HEK293T (cell line): Measurements from ENCODE around the gene TMEM229B.
"Not testable (repeated sequence)": the region's sequence is repeated elsewhere in the genome, so short reads cannot be mapped to it uniquely, and the experiment has no call there.

Source experiments
- CTCF ChIA-PET: fragments of 350-600 bp; formaldehyde crosslinking; extraction: SDS; loops from one replicate; lab custom pipeline; 2021; ENCODE audit warnings: antibody characterized with exemption, inconsistent platforms; lab: Yijun Ruan, JAX
- POLR2A ChIA-PET: fragments of 350-600 bp; formaldehyde crosslinking; extraction: SDS; loops from one replicate; lab custom pipeline; 2020; ENCODE audit warnings: antibody characterized with exemption, inconsistent platforms; lab: Yijun Ruan, JAX
- DNase-seq: peaks from one replicate; pipeline ENCODE4 v3.0.0; 2012; ENCODE audit warnings: mixed read lengths; ENCODE audit errors: extremely low spot score
- ARNT ChIP-seq: fragments of 450-650 bp; IDR thresholded peaks from 2 replicates; pipeline ENCODE4 v1.6.1; 2017; ENCODE audit warnings: mild to moderate bottlenecking
- BHLHE40 ChIP-seq: fragments of 450-650 bp; IDR thresholded peaks from 2 replicates; pipeline ENCODE4 v1.6.1; 2016; ENCODE audit warnings: mild to moderate bottlenecking, moderate library complexity, borderline replicate concordance
- CTBP1 ChIP-seq: fragments of 450-650 bp; IDR thresholded peaks from 2 replicates; pipeline ENCODE4 v1.6.1; 2016; ENCODE audit warnings: borderline replicate concordance
- ELF4 ChIP-seq: fragments of 450-650 bp; IDR thresholded peaks from 2 replicates; pipeline ENCODE4 v1.6.1; 2017; ENCODE audit warnings: antibody characterized with exemption
- FOXA1 ChIP-seq: fragments of 450-650 bp; IDR thresholded peaks from 2 replicates; pipeline ENCODE4 v1.6.1; 2016; ENCODE audit warnings: mild to moderate bottlenecking
- FOXK2 ChIP-seq: fragments of 450-650 bp; IDR thresholded peaks from 2 replicates; pipeline ENCODE4 v1.6.1; 2016; ENCODE audit warnings: mild to moderate bottlenecking
- FOXM1 ChIP-seq: fragments of 450-650 bp; IDR thresholded peaks from 2 replicates; pipeline ENCODE4 v1.6.1; 2017; ENCODE audit warnings: mild to moderate bottlenecking, borderline replicate concordance
- HDGF ChIP-seq: fragments of 450-650 bp; IDR thresholded peaks from 2 replicates; pipeline ENCODE4 v1.6.1; 2017; ENCODE audit warnings: antibody characterized with exemption, borderline replicate concordance
- L3MBTL2 ChIP-seq: fragments of 450-650 bp; conservative IDR thresholded peaks from 2 replicates; pipeline ENCODE4 v1.6.1; 2016; ENCODE audit warnings: mild to moderate bottlenecking
- LEF1 ChIP-seq: fragments of 450-650 bp; IDR thresholded peaks from 2 replicates; pipeline ENCODE4 v1.6.1; 2017; ENCODE audit warnings: mild to moderate bottlenecking, borderline replicate concordance
- NFRKB ChIP-seq: fragments of 450-650 bp; IDR thresholded peaks from 2 replicates; pipeline ENCODE4 v1.6.1; 2016; ENCODE audit warnings: mild to moderate bottlenecking, moderate library complexity
- SP1 ChIP-seq: fragments of 450-650 bp; IDR thresholded peaks from 2 replicates; pipeline ENCODE4 v1.6.1; 2017
- SUZ12 ChIP-seq: fragments of 450-650 bp; IDR thresholded peaks from 2 replicates; pipeline ENCODE4 v1.6.1; 2016; ENCODE audit warnings: mild to moderate bottlenecking
- TARDBP ChIP-seq: fragments of 450-650 bp; IDR thresholded peaks from 2 replicates; pipeline ENCODE4 v1.6.1; 2016
- ZNF384 ChIP-seq: fragments of 450-650 bp; IDR thresholded peaks from 2 replicates; pipeline ENCODE4 v1.6.1; 2016
- TF ChIP-seq, protein P1 (sequence below): fragments of 450-650 bp; IDR thresholded peaks from 2 replicates; pipeline ENCODE4 v1.6.1; 2016

The TMEM229B gene

GRCh38 chr14:67456732-67457131 lies 31.8 kb downstream of the TMEM229B start:
- TF ChIP-seq FOXA1, result no peak
- TF ChIP-seq L3MBTL2, result no peak
- no peak for TF ChIP-seq TARDBP
- TF ChIP-seq ELF4, result no peak
- TF ChIP-seq BHLHE40, result no peak
- no peak for DNase-seq
- POLR2A ChIA-PET, result no interaction called here
- CTCF ChIA-PET, result interaction anchor here (1.3 kb wide), 1 partner anchor 10 kb away, joined by 3 read pairs; no protein-coding TSS in a partner anchor

DNA sequence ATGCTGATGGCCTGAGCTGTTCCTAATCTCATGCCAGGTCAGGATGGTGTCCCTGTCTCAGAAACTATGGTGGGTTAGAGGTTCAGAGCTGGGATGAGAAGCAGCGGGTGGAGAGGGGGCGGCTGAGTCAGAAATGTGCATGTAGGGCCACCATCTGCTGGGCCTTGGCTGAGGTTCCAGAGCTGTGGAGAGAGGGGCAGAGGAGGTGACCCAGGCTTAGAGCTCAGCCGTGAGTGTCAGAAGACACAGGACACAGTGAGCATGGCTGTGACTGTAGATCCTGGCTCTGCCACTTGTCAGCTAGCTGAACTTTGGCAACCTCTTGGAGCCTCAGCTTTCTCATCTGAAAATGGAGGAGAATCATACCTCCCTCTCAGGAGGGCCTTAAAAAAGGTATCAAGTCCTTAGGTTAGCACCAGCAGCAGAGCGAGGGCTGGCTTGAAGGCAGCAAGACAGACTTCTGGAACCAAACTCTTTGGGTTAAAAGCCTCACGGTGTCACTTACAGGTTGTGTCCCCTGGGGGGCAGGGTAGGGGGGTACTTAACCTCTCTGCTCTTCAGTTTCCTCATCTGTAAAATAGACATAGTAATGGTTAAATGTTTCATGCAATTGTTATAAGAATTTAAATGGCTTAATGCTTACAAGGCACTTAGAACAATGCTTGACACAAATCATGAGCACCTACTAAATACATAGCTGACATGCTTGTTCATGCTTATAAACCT lies 34.8 kb downstream of the TMEM229B start:
- no peak for TF ChIP-seq FOXK2
- TF ChIP-seq TARDBP, result no peak
- no peak for TF ChIP-seq BHLHE40
- TF ChIP-seq SUZ12, result no peak
- no peak for TF ChIP-seq ZNF384
- TF ChIP-seq, protein P1, sequence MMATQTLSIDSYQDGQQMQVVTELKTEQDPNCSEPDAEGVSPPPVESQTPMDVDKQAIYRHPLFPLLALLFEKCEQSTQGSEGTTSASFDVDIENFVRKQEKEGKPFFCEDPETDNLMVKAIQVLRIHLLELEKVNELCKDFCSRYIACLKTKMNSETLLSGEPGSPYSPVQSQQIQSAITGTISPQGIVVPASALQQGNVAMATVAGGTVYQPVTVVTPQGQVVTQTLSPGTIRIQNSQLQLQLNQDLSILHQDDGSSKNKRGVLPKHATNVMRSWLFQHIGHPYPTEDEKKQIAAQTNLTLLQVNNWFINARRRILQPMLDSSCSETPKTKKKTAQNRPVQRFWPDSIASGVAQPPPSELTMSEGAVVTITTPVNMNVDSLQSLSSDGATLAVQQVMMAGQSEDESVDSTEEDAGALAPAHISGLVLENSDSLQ, result no peak
- TF ChIP-seq HDGF, result no peak
- no peak for TF ChIP-seq L3MBTL2
- no peak for TF ChIP-seq FOXA1
- TF ChIP-seq FOXM1, result no peak
- no peak for TF ChIP-seq NFRKB
- no peak for TF ChIP-seq ARNT
- ChIA-PET POLR2A (no interaction called here), CTCF (interaction anchor here (0.8 to 1.6 kb wide), 3 partner anchors 26 to 151 kb away, joined by 3 to 4 read pairs (median 3); no protein-coding TSS in a partner anchor)
- DNase-seq, result no peak

DNA sequence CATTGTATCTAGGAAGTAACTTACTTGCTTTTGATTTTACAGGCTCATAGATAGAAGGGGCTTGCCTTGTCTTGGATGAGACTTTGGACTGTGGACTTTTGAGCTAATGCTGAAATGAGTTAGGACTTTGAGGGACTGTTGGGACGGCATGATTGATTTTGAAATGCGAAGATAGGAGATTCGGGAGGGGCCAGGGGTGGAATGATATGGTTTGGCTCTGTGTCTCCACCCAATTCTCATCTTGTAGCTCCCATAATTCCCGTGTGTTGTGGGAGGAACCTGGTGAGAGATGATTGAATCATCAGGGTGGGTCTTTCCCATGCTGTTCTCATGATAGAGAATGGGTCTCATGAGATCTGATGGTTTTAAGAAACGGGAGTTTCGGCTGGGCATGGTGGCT lies 36.9 kb downstream of the TMEM229B start:
- CTCF ChIA-PET, result not testable (repeated sequence)

GRCh38 chr14:67449096-67449495 lies 39.4 kb downstream of the TMEM229B start:
- ChIA-PET POLR2A (no interaction called here), CTCF (no interaction called here)
- DNase-seq, result no peak
- TF ChIP-seq LEF1 (no peak), SUZ12 (no peak), L3MBTL2 (no peak)
- TF ChIP-seq, protein P1, result no peak

More for the DNA sequence above, 36.9 kb downstream of the TMEM229B start:
- DNase-seq, POLR2A ChIA-PET: not testable (repeated sequence)

DNA sequence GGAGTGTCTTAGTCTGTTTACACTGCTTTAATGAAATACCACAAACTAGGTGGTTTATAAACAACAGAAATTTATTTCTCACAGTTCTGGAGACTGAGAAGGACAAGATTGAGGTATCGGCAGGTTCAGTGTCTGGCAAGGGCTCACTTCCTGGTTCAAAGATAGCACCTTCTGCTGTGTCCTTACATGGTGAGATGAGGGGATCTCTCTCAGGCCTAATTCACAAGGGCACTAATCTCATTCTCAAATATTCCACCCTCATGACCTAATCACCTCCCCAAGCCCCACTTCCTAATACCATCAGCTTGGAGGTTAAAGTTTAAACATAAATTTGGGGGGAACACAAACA lies 41.5 kb downstream of the TMEM229B start:
- ChIA-PET POLR2A (no interaction called here), CTCF (interaction anchor here (1.4 kb wide), 2 partner anchors 11 to 20 kb away, joined by 4 to 5 read pairs; no protein-coding TSS in a partner anchor)
- no peak for TF ChIP-seq ZNF384
- no peak for TF ChIP-seq FOXA1
- TF ChIP-seq BHLHE40, result no peak
- no peak for TF ChIP-seq L3MBTL2
- no peak for TF ChIP-seq SP1
- no peak for TF ChIP-seq TARDBP
- TF ChIP-seq HDGF, result no peak
- TF ChIP-seq, protein P1, result no peak
- TF ChIP-seq CTBP1, result no peak
- TF ChIP-seq LEF1, result no peak
- no peak for TF ChIP-seq FOXK2
- no peak for TF ChIP-seq NFRKB
- DNase-seq, result no peak

GRCh38 chr14:67446371-67447032 lies 42.0 kb downstream of the TMEM229B start:
- no peak for DNase-seq
- POLR2A ChIA-PET, result no interaction called here
- CTCF ChIA-PET, result no interaction called here
- TF ChIP-seq BHLHE40 (no peak), ZNF384 (no peak), CTBP1 (no peak), SP1 (no peak), HDGF (no peak), ARNT (no peak)
- TF ChIP-seq, protein P1, result no peak

- DNase-seq, result no peak
- CTCF ChIA-PET, result interaction anchor here (1.6 kb wide), 1 partner anchor 17 kb away, joined by 4 read pairs; no protein-coding TSS in a partner anchor
- TF ChIP-seq TARDBP (no peak), FOXA1 (no peak), L3MBTL2 (no peak), ELF4 (no peak), CTBP1 (no peak), SP1 (no peak), ZNF384 (no peak), SUZ12 (no peak), LEF1 (no peak), BHLHE40 (no peak), NFRKB (no peak), FOXK2 (no peak), FOXM1 (no peak), HDGF (no peak), ARNT (no peak)
- TF ChIP-seq, protein P1, result no peak
- POLR2A ChIA-PET, result no interaction called here
These were observed 44.1 kb downstream of the TMEM229B start for GRCh38 chr14:67444395-67444794.
